HepG2 (cell line): Measurements from ENCODE around the gene TNPO3. TPM values are rescaled to one million over a fixed set of nuclear protein-coding genes. Genes with fewer than 3 reads are reported as not detected.

Experiments used
- ATAC-seq: fragments of 200-7000 bp; cut with Tn5 transposase; 3 replicates; pipeline ENCODE4 v1.9.1; 2020; ENCODE audit warnings: mild to moderate bottlenecking, moderate library complexity
- BruUV-seq: library from RNA; stranded (reverse); fragments of 400-500 nt; replicated peaks from 2 replicates; lab custom pipeline; 2021; lab: Mats Ljungman, UMichigan
- CTCF ChIA-PET: fragments of 300-600 bp; formaldehyde crosslinking; extraction: SDS; loops from one replicate; lab custom pipeline; 2021; ENCODE audit warnings: low total read pairs, inconsistent platforms, low intra/inter-chr PET ratio; lab: Yijun Ruan, JAX
- POLR2A ChIA-PET: fragments of 350-600 bp; sonication (Branson Sonifier 250); formaldehyde crosslinking; loops from one replicate; lab custom pipeline; 2020; ENCODE audit warnings: antibody characterized with exemption, inconsistent platforms; lab: Yijun Ruan, JAX
- DNase-seq: peaks from one replicate; pipeline ENCODE4 v3.0.0-alpha.2; 2015; ENCODE audit warnings: low spot score
- FAIRE-seq: peaks from 3 replicates; lab custom pipeline; 2011; peaks lifted over from hg19 to GRCh38; lab: Jason Lieb, UNC
- H2AFZ ChIP-seq: one replicate; pipeline ENCODE4 v1.6.1; 2011; ENCODE audit warnings: low read length, inconsistent platforms
- H3K27ac ChIP-seq: fragments of 300-600 bp; 3 replicates; pipeline ENCODE4 v1.8.0; 2011; ENCODE audit warnings: mixed run types, mild to moderate bottlenecking, mixed read lengths, low read length, inconsistent platforms; ENCODE audit not compliant: insufficient read depth; ENCODE audit errors: extremely low read length
- H3K27me3 ChIP-seq, 2 experiments: fragments of 200-600 bp in 1 of 2; 2 replicates in 1 of 2; 3 replicates in 1 of 2; pipeline versions ENCODE4 v1.6.0 to v1.8.0; 2011; ENCODE audit warnings: low read length in 2 of 2, mild to moderate bottlenecking in 2 of 2, moderate library complexity in 2 of 2, inconsistent platforms in 1 of 2; ENCODE audit not compliant: insufficient read depth in 2 of 2, control insufficient read depth in 1 of 2
- H3K36me3 ChIP-seq, 2 experiments: fragments of 200-600 bp in 1 of 2; replicated peaks in 1 of 2; 2 replicates in 1 of 2; 3 replicates in 1 of 2; pipeline versions ENCODE4 v1.5.1 to v1.8.0; 2011; ENCODE audit warnings: low read length in 2 of 2, inconsistent platforms in 1 of 2; ENCODE audit not compliant: insufficient read depth in 2 of 2, control insufficient read depth in 1 of 2
- H3K4me1 ChIP-seq: 2 replicates; pipeline ENCODE4 v1.5.1; 2012; ENCODE audit warnings: low read length, inconsistent platforms; ENCODE audit not compliant: insufficient read depth
- H3K4me2 ChIP-seq: 2 replicates; pipeline ENCODE4 v1.6.0; 2011; ENCODE audit warnings: low read depth, low read length, inconsistent platforms
- H3K4me3 ChIP-seq, 3 experiments: fragments of 200-600 bp in 1 of 3; sonication (generic), shearing (Covaris generic) in 1 of 3; replicated peaks in 1 of 3; 2 replicates each; pipeline ENCODE4 v1.5.1; 2011 to 2016; ENCODE audit warnings: low read length in 3 of 3, inconsistent platforms in 2 of 3, low read depth in 2 of 3, mild to moderate bottlenecking in 2 of 3, control low read depth in 1 of 3, mixed read lengths in 1 of 3; ENCODE audit not compliant: insufficient read depth in 1 of 3
- H3K79me2 ChIP-seq: one replicate; pipeline ENCODE4 v1.6.1; 2011; ENCODE audit warnings: low read length, inconsistent platforms; ENCODE audit not compliant: insufficient read depth
- H3K9ac ChIP-seq: 2 replicates; pipeline ENCODE4 v1.6.0; 2011; ENCODE audit warnings: mild to moderate bottlenecking, low read depth, low read length, inconsistent platforms; ENCODE audit not compliant: insufficient read depth
- H3K9me3 ChIP-seq: 2 replicates; pipeline ENCODE4 v1.5.1; 2012; ENCODE audit warnings: mild to moderate bottlenecking, low read length
- H4K20me1 ChIP-seq: 2 replicates; pipeline ENCODE4 v1.6.0; 2011; ENCODE audit warnings: inconsistent platforms, mild to moderate bottlenecking, low read length, moderate library complexity; ENCODE audit not compliant: insufficient read depth
- ATF2 ChIP-seq: sonication (generic); formaldehyde crosslinking; IDR thresholded peaks from 2 replicates; pipeline ENCODE4 v1.4.0; 2020; ENCODE audit warnings: missing genetic modification reagents
- CEBPG ChIP-seq: IDR thresholded peaks from 2 replicates; pipeline ENCODE4 v1.6.1; 2016
- E2F5 ChIP-seq: sonication (generic); formaldehyde crosslinking; conservative IDR thresholded peaks from 2 replicates; pipeline ENCODE4 v1.4.0; 2020; ENCODE audit warnings: missing genetic modification reagents
- ETV6 ChIP-seq: sonication (generic); formaldehyde crosslinking; conservative IDR thresholded peaks from 2 replicates; pipeline ENCODE4 v1.4.0; 2020; ENCODE audit warnings: missing genetic modification reagents
- GRHL1 ChIP-seq: sonication (generic); formaldehyde crosslinking; conservative IDR thresholded peaks from 2 replicates; pipeline ENCODE4 v1.8.0; 2022; ENCODE audit warnings: missing genetic modification reagents
- SMAD1 ChIP-seq: sonication (generic); formaldehyde crosslinking; IDR thresholded peaks from 2 replicates; pipeline ENCODE4 v1.4.0; 2020; ENCODE audit warnings: missing genetic modification reagents, low read depth, mild to moderate bottlenecking, borderline replicate concordance
- ZBTB42 ChIP-seq: sonication (generic); formaldehyde crosslinking; IDR thresholded peaks from 2 replicates; pipeline ENCODE4 v1.5.0; 2020; ENCODE audit warnings: mild to moderate bottlenecking, missing genetic modification reagents
- ZNF296 ChIP-seq: sonication (generic); formaldehyde crosslinking; conservative IDR thresholded peaks from 2 replicates; pipeline ENCODE4 v1.5.0; 2020; ENCODE audit warnings: mild to moderate bottlenecking, missing genetic modification reagents
- ZNF337 ChIP-seq: sonication (generic); formaldehyde crosslinking; IDR thresholded peaks from 2 replicates; pipeline ENCODE4 v1.5.1; 2020; ENCODE audit warnings: missing genetic modification reagents, low read depth, mild to moderate bottlenecking, borderline replicate concordance
- ZNF430 ChIP-seq: sonication (generic); formaldehyde crosslinking; IDR thresholded peaks from 2 replicates; pipeline ENCODE4 v1.9.0; 2021; ENCODE audit warnings: mild to moderate bottlenecking, missing genetic modification reagents
- ZNF577 ChIP-seq: sonication (generic); formaldehyde crosslinking; IDR thresholded peaks from 2 replicates; pipeline ENCODE4 v1.4.0; 2020; ENCODE audit warnings: mild to moderate bottlenecking, low read depth, missing genetic modification reagents, borderline replicate concordance
- ZNF674 ChIP-seq: sonication (generic); formaldehyde crosslinking; IDR thresholded peaks from 2 replicates; pipeline ENCODE4 v1.5.0; 2020; ENCODE audit warnings: low read depth, mild to moderate bottlenecking, missing genetic modification reagents
- ZNF687 ChIP-seq: sonication (generic); formaldehyde crosslinking; IDR thresholded peaks from 2 replicates; pipeline ENCODE4 v1.5.1; 2020; ENCODE audit warnings: mild to moderate bottlenecking, missing genetic modification reagents, moderate library complexity
- WGBS: methylation state at CpG from one replicate; pipeline ENCODE4 v1.1.6; 2017; ENCODE audit warnings: low lambda C conversion rate; 5-methylcytosine and 5-hydroxymethylcytosine counted together
- in situ Hi-C: cut with HindIII; loops from 2 replicates; pipeline ENCODE4 v1.10.0; 2017; ENCODE audit warnings: low pct_unique_long_range_greater_than_20kb; ENCODE audit not compliant: extremely low pct_ligation_motif_present
- intact Hi-C: fragments of 100-400 bp; cut with micrococcal nuclease; formaldehyde crosslinking; loops from one replicate; pipeline ENCODE4 v1.10.0; 2022; ENCODE audit not compliant: unreplicated experiment
- polyA plus RNA-seq, 8 experiments: library from polyadenylated mRNA; depleted of rRNA in 3 of 8; stranded (reverse) in 7 of 8; unstranded in 1 of 8; fragments of >200 nt; fragmentation: Illumina TruSeq in 4 of 8; extraction: Trizol in 4 of 8; gene quantifications; 2 replicates each; pipeline versions ENCODE4 v1.2.1 to v1.2.3, GENCODE V29; 2011 to 2016; ENCODE audit warnings: low read depth in 4 of 8, missing spikeins in 1 of 8, mixed read lengths in 1 of 8; ENCODE audit not compliant: insufficient read depth in 1 of 8
- total RNA-seq, 5 experiments: library from RNA; depleted of rRNA; stranded (reverse); fragments of >200 nt; fragmentation: Illumina TruSeq; extraction: Trizol; gene quantifications; 2 replicates each; pipeline ENCODE4 v1.2.3, GENCODE V29; 2016; ENCODE audit warnings: low read depth in 1 of 5

The TNPO3 gene
- total and polyA plus RNA-seq, 2 of the 13 experiments (the other 11 are each of a cell fraction or from before 2014, with no cell fraction given): 23.8 to 44.6 TPM

- no peak for TF ChIP-seq ATF2 (CRISPR knock-in tag)
- no peak for TF ChIP-seq E2F5 (CRISPR knock-in tag)
- TF ChIP-seq ZNF674: no peak
- TF ChIP-seq ZNF337 (CRISPR knock-in tag): no peak
- no peak for TF ChIP-seq ZBTB42
- TF ChIP-seq ZNF430 (CRISPR knock-in tag): no peak
Observed at GRCh38 chr7:128912281-128912680, 142.6 kb downstream of the TNPO3 start (continued).

GRCh38 chr7:128911423-128912031 lies 143.4 kb downstream of the TNPO3 start:
- ATAC-seq (peak; percentile 26), FAIRE-seq (no peak), DNase-seq (no peak)
- BruUV-seq: no TSS peak
- Histone ChIP-seq H3K36me3 (no peaks in the 10 kb centered on the region), H4K20me1 (no peaks in the 10 kb centered on the region), H3K9ac (no peak overlapping the region), H3K9me3 (no peaks in the 10 kb centered on the region), H3K4me2 (peak overlapping the region; percentile 29; the same call in 1 of the 2 replicates), H2AFZ (no peak overlapping the region), H3K4me1 (peaks cover 26% of the 10 kb centered on the region), H3K79me2 (no peaks in the 10 kb centered on the region), H3K4me3 (peak overlapping the region in 1 of 3 experiments; percentile 36; a peak in 1 of 6 replicates), H3K27ac (no peak overlapping the region), H3K27me3 (peaks cover 2 to 53% of the 10 kb centered on the region in 2 experiments; a peak in 3 of 5 replicates)
- 0% methylated on average over 3 of the region's 8 CpGs for WGBS
- intact Hi-C loops: no loop called here
- in situ Hi-C loops: no loop called here
- ChIA-PET CTCF (no interaction called here), POLR2A (no interaction called here)
- TF ChIP-seq GRHL1 (CRISPR knock-in tag) (no peak), ETV6 (CRISPR knock-in tag) (no peak), ZNF296 (CRISPR knock-in tag) (no peak), ZNF577 (CRISPR knock-in tag) (no peak), ZNF687 (peak; percentile 17; the same call in 1 of the 2 replicates), CEBPG (CRISPR knock-in tag) (no peak), SMAD1 (CRISPR knock-in tag) (no peak)
